ENCODE measurements around the gene FGF19. TPM values are rescaled to one million over a fixed set of nuclear protein-coding genes. Genes with fewer than 3 reads are reported as not detected.

FGF19 gene
- total RNA-seq, 1 experiment from 2014 or later, result 7.4 TPM

- Histone ChIP-seq H3K4me1 (ENCODE audit: insufficient read depth, low read length) (no peaks in the 10 kb centered on the region), H3K79me2 (ENCODE audit: insufficient read depth, low read length) (no peaks in the 10 kb centered on the region), H3K9me3 (ENCODE audit: control insufficient read depth, low read depth, low read length) (no peaks in the 10 kb centered on the region), H3K23me2 (ENCODE audit: insufficient read length, low read depth, low read length, poor library complexity, severe bottlenecking) (no peaks in the 10 kb centered on the region), H4K5ac (ENCODE audit: insufficient read length, low read depth, low read length) (no peak overlapping the region), H2BK120ac (ENCODE audit: low read depth, low read length, poor library complexity, severe bottlenecking) (no peak overlapping the region), H3K23ac (ENCODE audit: insufficient read length, low read depth, low read length) (no peak overlapping the region), H3K4ac (ENCODE audit: low read depth, low read length) (no peak overlapping the region), H2BK15ac (ENCODE audit: low read depth, low read length) (no peak overlapping the region), H3K27ac (ENCODE audit: insufficient read length, low read depth, low read length) (no peak overlapping the region), H3K4me2 (ENCODE audit: insufficient read depth, insufficient read length, low read length) (peak overlapping the region; percentile 34), H2BK12ac (ENCODE audit: insufficient read length, low read depth, low read length) (no peak overlapping the region), H3K14ac (ENCODE audit: insufficient read depth, low read length) (no peak overlapping the region), H4K20me1 (ENCODE audit: control insufficient read depth, insufficient read depth, insufficient read length) (peaks cover 2% of the 10 kb centered on the region), H2BK20ac (ENCODE audit: low read depth, low read length, poor library complexity, severe bottlenecking) (no peak overlapping the region), H3K27me3 (ENCODE audit: insufficient read depth, low read length) (no peaks in the 10 kb centered on the region), H3K9ac (ENCODE audit: extremely low read depth, insufficient read length, low read length) (no peak overlapping the region), H3K18ac (ENCODE audit: insufficient read length, low read depth, low read length) (no peak overlapping the region), H3K56ac (ENCODE audit: insufficient read length, low read depth, low read length) (no peak overlapping the region), H4K91ac (ENCODE audit: insufficient read length, low read depth, low read length) (no peak overlapping the region), H2BK5ac (ENCODE audit: insufficient read length, low read length) (no peak overlapping the region), H3T11ph (ENCODE audit: low read length) (no peak overlapping the region), H4K8ac (replicated peaks; ENCODE audit: insufficient read length, low read depth, low read length) (no peak overlapping the region), H3K79me1 (ENCODE audit: insufficient read depth, low read depth, low read length, poor library complexity, severe bottlenecking) (no peaks in the 10 kb centered on the region), H2AK5ac (ENCODE audit: insufficient read length, low read length) (no peak overlapping the region), H2AFZ (ENCODE audit: low read length) (no peak overlapping the region)
- no peak for DNase-seq
- Mint-ChIP-seq H3K4me1 (peaks cover 0 to 6% of the 10 kb centered on the region in 2 experiments; a peak in 2 of 4 replicates), H3K4me3 (peak overlapping the region in 1 of 2 experiments; percentile 66; a peak in 2 of 5 replicates), H3K9me3 (peaks cover 0 to 2% of the 10 kb centered on the region in 2 experiments; a peak in 3 of 5 replicates), H3K27me3 (ENCODE audit: low read depth) (peaks cover 22% of the 10 kb centered on the region), H3K27ac (no peak overlapping the region), H3K36me3 (ENCODE audit: insufficient read depth in 1 of 3, low read depth in 3 of 3) (no peaks in the 10 kb centered on the region; a peak in 1 of 7 replicates)
- no CpG with 5 or more reads among the region's 8 CpGs for WGBS (ENCODE audit: extremely low coverage, insufficient read length, low lambda C conversion rate)
- TF ChIP-seq, protein P1, sequence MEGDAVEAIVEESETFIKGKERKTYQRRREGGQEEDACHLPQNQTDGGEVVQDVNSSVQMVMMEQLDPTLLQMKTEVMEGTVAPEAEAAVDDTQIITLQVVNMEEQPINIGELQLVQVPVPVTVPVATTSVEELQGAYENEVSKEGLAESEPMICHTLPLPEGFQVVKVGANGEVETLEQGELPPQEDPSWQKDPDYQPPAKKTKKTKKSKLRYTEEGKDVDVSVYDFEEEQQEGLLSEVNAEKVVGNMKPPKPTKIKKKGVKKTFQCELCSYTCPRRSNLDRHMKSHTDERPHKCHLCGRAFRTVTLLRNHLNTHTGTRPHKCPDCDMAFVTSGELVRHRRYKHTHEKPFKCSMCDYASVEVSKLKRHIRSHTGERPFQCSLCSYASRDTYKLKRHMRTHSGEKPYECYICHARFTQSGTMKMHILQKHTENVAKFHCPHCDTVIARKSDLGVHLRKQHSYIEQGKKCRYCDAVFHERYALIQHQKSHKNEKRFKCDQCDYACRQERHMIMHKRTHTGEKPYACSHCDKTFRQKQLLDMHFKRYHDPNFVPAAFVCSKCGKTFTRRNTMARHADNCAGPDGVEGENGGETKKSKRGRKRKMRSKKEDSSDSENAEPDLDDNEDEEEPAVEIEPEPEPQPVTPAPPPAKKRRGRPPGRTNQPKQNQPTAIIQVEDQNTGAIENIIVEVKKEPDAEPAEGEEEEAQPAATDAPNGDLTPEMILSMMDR (conservative IDR thresholded peaks at IDR 0.05), result no peak
These were observed 18.5 kb downstream of the FGF19 start for GRCh38 chr11:69685348-69685747.
